T47D (cell line): ENCODE results near the gene GRK4.
"Not testable (repeated sequence)": the region's sequence is repeated elsewhere in the genome, so short reads cannot be mapped to it uniquely, and the experiment has no call there.

Experiments
- DNase-seq, 2 experiments: peaks; one replicate each; pipeline versions ENCODE4 v3.0.0 to v3.0.0-alpha.2; 2011 to 2012; ENCODE audit warnings: low read depth in 1 of 2, low spot score in 1 of 2
- JUND ChIP-seq: IDR thresholded peaks from 2 replicates; pipeline ENCODE4 v1.6.1; 2012; ENCODE audit warnings: low read depth
- in situ Hi-C: cut with HindIII; loops from 2 replicates; pipeline ENCODE4 v1.10.0; 2016; ENCODE audit warnings: low sequenced_read_pairs, low pct_unique_long_range_greater_than_20kb

The GRK4 gene

DNA sequence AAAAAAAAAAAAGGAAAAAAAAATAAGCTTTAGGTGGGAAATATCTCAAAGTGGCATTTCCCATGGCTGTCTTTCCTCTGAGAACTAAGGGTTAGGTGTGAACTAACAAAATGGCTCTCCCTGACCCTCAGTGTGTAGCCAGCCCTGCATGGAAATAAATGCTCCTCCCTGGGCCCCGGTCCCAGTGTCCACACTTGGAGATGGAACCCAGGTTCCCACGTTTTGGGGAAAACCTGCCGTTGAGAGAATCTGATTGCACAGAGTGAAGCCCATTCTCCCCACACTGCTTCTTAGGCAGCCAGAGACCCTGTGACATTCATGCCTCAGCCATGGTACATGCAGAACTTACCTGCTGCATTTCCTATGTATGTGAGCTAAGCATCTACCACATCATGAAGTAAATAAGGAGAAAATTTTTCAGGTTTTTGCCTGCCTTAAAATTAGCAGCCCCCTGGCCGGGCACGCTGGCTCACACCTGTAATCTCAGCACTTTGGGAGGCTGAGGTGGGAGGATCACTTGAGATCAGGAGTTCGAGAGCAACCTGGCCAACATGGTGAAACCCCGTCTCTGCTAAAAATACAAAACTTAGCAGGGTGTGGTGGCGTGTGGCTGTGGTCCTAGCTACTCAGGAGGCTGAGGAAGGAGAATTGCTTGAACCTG is 76.5 kb downstream of the GRK4 start:
- TF ChIP-seq JUND: no peak
- in situ Hi-C loops: no loop called here
- no peak for DNase-seq

DNA sequence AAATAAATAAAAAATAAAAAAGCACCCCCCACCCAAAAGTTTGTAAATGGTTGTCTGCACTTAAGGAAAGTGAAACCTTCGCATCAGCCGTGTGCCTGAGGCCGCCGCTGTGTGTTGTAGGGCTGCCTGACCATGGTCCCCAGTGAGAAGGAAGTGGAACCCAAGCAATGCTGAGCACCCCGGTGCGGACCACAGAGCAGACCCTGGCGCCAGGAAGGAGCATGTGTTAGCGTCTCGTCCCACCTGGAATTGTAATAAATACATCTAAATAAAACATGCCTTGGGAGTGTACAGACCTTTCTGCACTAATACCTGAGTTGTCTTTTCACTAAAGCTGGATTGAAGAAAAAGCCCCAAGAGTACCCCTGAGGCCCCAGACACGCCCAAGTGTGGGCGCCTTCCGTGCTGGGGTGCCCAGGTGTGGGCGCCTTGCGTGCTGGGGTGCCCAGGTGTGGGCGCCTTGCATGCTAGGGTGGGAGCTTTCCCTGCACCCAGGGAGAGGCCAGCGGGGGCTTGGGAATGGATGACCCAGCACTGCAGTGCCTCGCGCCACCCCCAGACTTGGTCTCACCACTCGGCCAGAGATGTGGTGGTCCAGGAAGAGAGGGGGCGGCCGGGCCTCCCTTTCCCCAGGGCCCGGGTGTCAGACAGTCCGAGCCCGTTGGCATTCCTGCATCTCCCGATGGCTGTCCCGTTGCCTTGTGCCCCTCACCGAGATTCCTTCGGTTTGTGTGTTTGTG is 77.3 kb downstream of the GRK4 start:
- DNase-seq: no peak
- TF ChIP-seq JUND: no peak
- in situ Hi-C loops: no loop called here

GRCh38 chr4:3041192-3042142 is 78.1 kb downstream of the GRK4 start:
- in situ Hi-C loops: no loop called here
- DNase-seq: no peak
- TF ChIP-seq JUND: no peak

GRCh38 chr4:3042226-3042625 is 78.9 kb downstream of the GRK4 start:
- in situ Hi-C loops: no loop called here
- no peak for DNase-seq
- TF ChIP-seq JUND: no peak

GRCh38 chr4:3043282-3044020 is 80.1 kb downstream of the GRK4 start:
- no peak for TF ChIP-seq JUND
- in situ Hi-C loops: no loop called here
- no peak for DNase-seq

GRCh38 chr4:3044870-3045819 is 81.8 kb downstream of the GRK4 start:
- DNase-seq: peak in 1 of 2 experiments; percentile 78
- in situ Hi-C loops: no loop called here
- TF ChIP-seq JUND: no peak

GRCh38 chr4:3046162-3046561 is 82.8 kb downstream of the GRK4 start:
- no peak for TF ChIP-seq JUND
- DNase-seq: peak in 1 of 2 experiments; percentile 39
- in situ Hi-C loops: no loop called here

DNA sequence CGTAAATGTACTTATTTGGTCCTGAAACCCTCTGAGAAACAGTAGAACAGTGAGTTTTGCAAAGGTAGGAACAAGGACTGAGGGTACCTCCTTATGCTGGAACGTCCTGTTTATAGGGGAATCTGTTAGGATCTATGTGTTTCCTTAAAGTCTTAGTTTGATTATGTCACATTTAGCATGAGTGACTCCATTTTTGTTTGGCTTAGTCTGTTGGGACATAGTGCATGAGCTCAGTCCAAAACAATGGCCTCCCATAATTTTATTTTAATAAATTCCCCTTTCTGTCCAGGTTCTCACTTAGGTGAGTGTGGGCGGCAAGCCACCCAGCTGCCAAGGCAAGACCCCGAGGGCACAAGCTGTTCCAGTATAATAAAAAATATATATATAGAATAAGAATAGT is 83.3 kb downstream of the GRK4 start:
- DNase-seq: no peak
- TF ChIP-seq JUND: no peak
- in situ Hi-C loops: no loop called here

GRCh38 chr4:3047464-3048286 is 84.3 kb downstream of the GRK4 start:
- in situ Hi-C loops: no loop called here
- TF ChIP-seq JUND: no peak
- DNase-seq: peak in 1 of 2 experiments; percentile 87

GRCh38 chr4:3051141-3051897 is 87.9 kb downstream of the GRK4 start:
- DNase-seq, in situ Hi-C loops: not testable (repeated sequence)
